Measurements from ENCODE around the gene ZSCAN10. TPM values are rescaled to one million over a fixed set of nuclear protein-coding genes. Genes with fewer than 3 reads are reported as not detected.

Gene ZSCAN10
- total RNA-seq, 1 experiment from 2014 or later = not detected

- CTCF ChIA-PET = no interaction called here
- no peaks in the 10 kb centered on the region for H3K79me2 ChIP-seq (ENCODE audit: low read length)
These were observed 48.6 kb upstream of the ZSCAN10 start for GRCh38 chr16:3147757-3148104.

DNA sequence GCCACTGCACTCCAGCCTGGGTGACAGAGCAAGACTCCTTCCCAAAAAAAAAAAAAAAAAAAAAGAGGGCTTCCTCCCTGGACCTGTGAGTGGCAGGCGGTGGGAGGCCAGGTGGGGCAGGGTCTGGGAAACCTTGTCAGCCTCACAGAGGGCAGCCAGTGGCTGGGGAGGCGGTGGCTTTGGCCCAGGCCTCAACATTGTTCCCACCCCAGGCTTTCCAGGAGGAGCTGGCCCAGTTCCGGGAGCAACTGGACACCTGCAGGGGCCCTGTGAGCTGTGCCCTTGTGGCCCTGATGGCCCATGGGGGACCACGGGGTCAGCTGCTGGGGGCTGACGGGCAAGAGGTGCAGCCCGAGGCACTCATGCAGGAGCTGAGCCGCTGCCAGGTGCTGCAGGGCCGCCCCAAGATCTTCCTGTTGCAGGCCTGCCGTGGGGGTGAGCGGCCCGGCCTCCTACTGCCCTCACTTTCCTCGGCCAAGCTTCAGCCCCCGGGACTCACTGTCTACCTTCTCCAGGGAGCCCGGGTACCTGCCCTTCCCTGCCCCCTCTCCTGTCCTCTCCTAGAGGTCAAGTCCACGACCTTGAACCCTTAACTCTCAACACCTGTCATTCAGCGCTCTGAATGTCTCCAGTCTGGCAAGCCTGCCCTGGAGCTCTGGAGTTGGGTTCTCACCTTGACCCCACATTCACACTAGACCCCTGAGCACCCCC, 48.1 kb upstream of the ZSCAN10 start:
- no TSS peak for BruUV-seq (replicated peaks)
- POLR2A ChIA-PET (ENCODE audit: unreplicated experiment) = no interaction called here
- TF ChIP-seq, protein P1, sequence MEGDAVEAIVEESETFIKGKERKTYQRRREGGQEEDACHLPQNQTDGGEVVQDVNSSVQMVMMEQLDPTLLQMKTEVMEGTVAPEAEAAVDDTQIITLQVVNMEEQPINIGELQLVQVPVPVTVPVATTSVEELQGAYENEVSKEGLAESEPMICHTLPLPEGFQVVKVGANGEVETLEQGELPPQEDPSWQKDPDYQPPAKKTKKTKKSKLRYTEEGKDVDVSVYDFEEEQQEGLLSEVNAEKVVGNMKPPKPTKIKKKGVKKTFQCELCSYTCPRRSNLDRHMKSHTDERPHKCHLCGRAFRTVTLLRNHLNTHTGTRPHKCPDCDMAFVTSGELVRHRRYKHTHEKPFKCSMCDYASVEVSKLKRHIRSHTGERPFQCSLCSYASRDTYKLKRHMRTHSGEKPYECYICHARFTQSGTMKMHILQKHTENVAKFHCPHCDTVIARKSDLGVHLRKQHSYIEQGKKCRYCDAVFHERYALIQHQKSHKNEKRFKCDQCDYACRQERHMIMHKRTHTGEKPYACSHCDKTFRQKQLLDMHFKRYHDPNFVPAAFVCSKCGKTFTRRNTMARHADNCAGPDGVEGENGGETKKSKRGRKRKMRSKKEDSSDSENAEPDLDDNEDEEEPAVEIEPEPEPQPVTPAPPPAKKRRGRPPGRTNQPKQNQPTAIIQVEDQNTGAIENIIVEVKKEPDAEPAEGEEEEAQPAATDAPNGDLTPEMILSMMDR (conservative IDR thresholded peaks at IDR 0.05; ENCODE audit: low read depth, low read length) = no peak
- no peak for TF ChIP-seq EZH2 (IDR thresholded peaks at IDR 0.05; ENCODE audit: low read length, unreplicated experiment)

More at GRCh38 chr16:3147757-3148104, 48.6 kb upstream of the ZSCAN10 start:
- POLR2A ChIA-PET (ENCODE audit: unreplicated experiment) = no interaction called here
- Histone ChIP-seq H3K27me3 (ENCODE audit: low read length) (no peaks in the 10 kb centered on the region), H3K4me3 (ENCODE audit: low read length) (no peak overlapping the region), H3K4me2 (ENCODE audit: low read length) (no peak overlapping the region), H3K4me1 (ENCODE audit: insufficient read depth, low read length) (peaks cover 9% of the 10 kb centered on the region; the same call in 1 of the 2 replicates), H2AFZ (ENCODE audit: low read length) (no peak overlapping the region), H4K20me1 (ENCODE audit: low read length) (no peaks in the 10 kb centered on the region), H3K9me2 (replicated peaks; ENCODE audit: low read length) (no peaks in the 10 kb centered on the region), H3K36me3 (ENCODE audit: low read depth, low read length) (no peaks in the 10 kb centered on the region), H3K9ac (ENCODE audit: low read length) (no peak overlapping the region), H3K27ac (ENCODE audit: low read length) (no peak overlapping the region), H3K9me3 (ENCODE audit: low read length) (no peaks in the 10 kb centered on the region), H3F3A (ENCODE audit: low read length, unreplicated experiment) (no peaks in the 10 kb centered on the region)
- intact Hi-C loops (cut with micrococcal nuclease) = no loop called here
- ATAC-seq (no peak), DNase-seq (no peak)
- no TSS peak for BruUV-seq (replicated peaks)
- TF ChIP-seq, protein P1 (conservative IDR thresholded peaks at IDR 0.05; ENCODE audit: low read depth, low read length) = no peak
- TF ChIP-seq EZH2 (IDR thresholded peaks at IDR 0.05; ENCODE audit: low read length, unreplicated experiment) (no peak), EZH2phosphoT487 (IDR thresholded peaks at IDR 0.05; ENCODE audit: borderline replicate concordance, low read length) (no peak)

DNA sequence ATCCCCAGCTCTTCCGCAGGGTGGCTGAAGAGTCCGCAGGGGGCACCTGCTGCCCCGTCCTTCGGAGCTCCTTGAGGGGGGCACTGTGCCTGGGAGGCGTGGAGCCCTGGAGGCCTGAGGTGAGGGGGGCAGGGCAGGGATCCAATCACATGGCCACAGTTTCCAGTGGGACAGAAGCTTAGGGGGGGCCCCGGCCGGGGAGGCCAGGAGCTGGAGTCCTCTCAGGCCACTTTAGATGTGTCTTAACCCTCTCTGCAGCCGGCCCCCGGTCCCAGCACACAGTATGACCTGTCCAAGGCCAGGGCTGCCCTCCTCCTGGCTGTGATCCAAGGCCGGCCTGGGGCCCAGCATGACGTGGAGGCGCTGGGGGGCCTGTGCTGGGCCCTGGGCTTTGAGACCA, 46.6 kb upstream of the ZSCAN10 start:
- intact Hi-C loops (cut with micrococcal nuclease) = no loop called here
- no peak overlapping the region for H3K27ac ChIP-seq (ENCODE audit: low read length)
- no peaks in the 10 kb centered on the region for H3F3A ChIP-seq (ENCODE audit: low read length, unreplicated experiment)
- no peak overlapping the region for H2AFZ ChIP-seq (ENCODE audit: low read length)
- no peaks in the 10 kb centered on the region for H3K79me2 ChIP-seq (ENCODE audit: low read length)
- H3K4me2 ChIP-seq (ENCODE audit: low read length) = no peak overlapping the region
- no peaks in the 10 kb centered on the region for H3K9me3 ChIP-seq (ENCODE audit: low read length)
- H3K9ac ChIP-seq (ENCODE audit: low read length) = no peak overlapping the region
- POLR2A ChIA-PET (ENCODE audit: unreplicated experiment) = no interaction called here
- no peak overlapping the region for H3K4me3 ChIP-seq (ENCODE audit: low read length)
- DNase-seq (no peak), ATAC-seq (no peak)
- no peaks in the 10 kb centered on the region for H3K27me3 ChIP-seq (ENCODE audit: low read length)
- CTCF ChIA-PET = no interaction called here
- H3K9me2 ChIP-seq (replicated peaks; ENCODE audit: low read length) = no peaks in the 10 kb centered on the region
- H3K4me1 ChIP-seq (ENCODE audit: insufficient read depth, low read length) = peaks cover 9% of the 10 kb centered on the region; the same call in 1 of the 2 replicates
- TF ChIP-seq EZH2 (IDR thresholded peaks at IDR 0.05; ENCODE audit: low read length, unreplicated experiment) (no peak), EZH2phosphoT487 (IDR thresholded peaks at IDR 0.05; ENCODE audit: borderline replicate concordance, low read length) (no peak)
- TF ChIP-seq, protein P1 (conservative IDR thresholded peaks at IDR 0.05; ENCODE audit: low read depth, low read length) = no peak
- no TSS peak for BruUV-seq (replicated peaks)
- H4K20me1 ChIP-seq (ENCODE audit: low read length) = no peaks in the 10 kb centered on the region
- H3K36me3 ChIP-seq (ENCODE audit: low read depth, low read length) = no peaks in the 10 kb centered on the region

More for the DNA sequence above, 48.1 kb upstream of the ZSCAN10 start:
- no peak overlapping the region for H3K4me2 ChIP-seq (ENCODE audit: low read length)
- ATAC-seq = no peak
- no peak overlapping the region for H3K9ac ChIP-seq (ENCODE audit: low read length)
- DNase-seq = no peak
- intact Hi-C loops (cut with micrococcal nuclease) = no loop called here
- H3K9me2 ChIP-seq (replicated peaks; ENCODE audit: low read length) = no peaks in the 10 kb centered on the region
- H3K9me3 ChIP-seq (ENCODE audit: low read length) = no peaks in the 10 kb centered on the region
- no peak overlapping the region for H3K4me3 ChIP-seq (ENCODE audit: low read length)
- H2AFZ ChIP-seq (ENCODE audit: low read length) = no peak overlapping the region
- no peak overlapping the region for H3K27ac ChIP-seq (ENCODE audit: low read length)
- CTCF ChIA-PET = no interaction called here
- no peaks in the 10 kb centered on the region for H3F3A ChIP-seq (ENCODE audit: low read length, unreplicated experiment)
- peaks cover 9% of the 10 kb centered on the region; the same call in 1 of the 2 replicates for H3K4me1 ChIP-seq (ENCODE audit: insufficient read depth, low read length)
- H3K27me3 ChIP-seq (ENCODE audit: low read length) = no peaks in the 10 kb centered on the region
- no peaks in the 10 kb centered on the region for H3K79me2 ChIP-seq (ENCODE audit: low read length)
- H4K20me1 ChIP-seq (ENCODE audit: low read length) = no peaks in the 10 kb centered on the region
- H3K36me3 ChIP-seq (ENCODE audit: low read depth, low read length) = no peaks in the 10 kb centered on the region

Measured in PC-3 (cell line).